ENCODE data around the gene GNLY.
A peak's percentile ranks its signal among the peaks of the same experiment; 100 is the strongest.
"Not testable (repeated sequence)": the region's sequence is repeated elsewhere in the genome, so short reads cannot be mapped to it uniquely, and the experiment has no call there.

Gene GNLY

GRCh38 chr2:85694052-85695025, at the start of gene GNLY:
Gene GNLY (plus strand): TSS chr2:85694358. CDS start chr2:85694419, 61 bp downstream.
- peak in 1 of 3 experiments; percentile 18 for DNase-seq (ENCODE audit: low read depth in 2 of 3, low spot score in 2 of 3)

- no peak for DNase-seq (ENCODE audit: low read depth in 2 of 3, low spot score in 2 of 3)
Measured at GRCh38 chr2:85644909-85645308, 49.2 kb upstream of the GNLY start.

GRCh38 chr2:85646166-85646565, 48.0 kb upstream of the GNLY start:
- DNase-seq (ENCODE audit: low read depth in 2 of 3, low spot score in 2 of 3), result no peak

- DNase-seq (ENCODE audit: low read depth in 2 of 3, low spot score in 2 of 3), result no peak
Measured at GRCh38 chr2:85647823-85648526, 46.2 kb upstream of the GNLY start.

- no peak for DNase-seq (ENCODE audit: low read depth in 2 of 3, low spot score in 2 of 3)
Measured at GRCh38 chr2:85648619-85649018, 45.5 kb upstream of the GNLY start.

GRCh38 chr2:85649201-85650190, 44.7 kb upstream of the GNLY start:
- DNase-seq (ENCODE audit: low read depth in 2 of 3, low spot score in 2 of 3), result no peak

GRCh38 chr2:85650456-85650855, 43.7 kb upstream of the GNLY start:
- no peak for DNase-seq (ENCODE audit: low read depth in 2 of 3, low spot score in 2 of 3)

GRCh38 chr2:85651097-85651496, 43.1 kb upstream of the GNLY start:
- DNase-seq (ENCODE audit: low read depth in 2 of 3, low spot score in 2 of 3), result no peak

GRCh38 chr2:85652056-85652455, 42.1 kb upstream of the GNLY start:
- DNase-seq (ENCODE audit: low read depth in 2 of 3, low spot score in 2 of 3), result no peak

- DNase-seq (ENCODE audit: low read depth in 2 of 3, low spot score in 2 of 3), result no peak
Measured at GRCh38 chr2:85653996-85654395, 40.2 kb upstream of the GNLY start.

GRCh38 chr2:85655961-85656417, 38.2 kb upstream of the GNLY start:
- no peak for DNase-seq (ENCODE audit: low read depth in 2 of 3, low spot score in 2 of 3)

GRCh38 chr2:85656468-85656867, 37.7 kb upstream of the GNLY start:
- no peak for DNase-seq (ENCODE audit: low read depth in 2 of 3, low spot score in 2 of 3)

GRCh38 chr2:85657399-85657798, 36.8 kb upstream of the GNLY start:
- DNase-seq (ENCODE audit: low read depth in 2 of 3, low spot score in 2 of 3), result not testable (repeated sequence)

- DNase-seq (ENCODE audit: low read depth in 2 of 3, low spot score in 2 of 3), result no peak
Measured at GRCh38 chr2:85659324-85659981, 34.7 kb upstream of the GNLY start.

GRCh38 chr2:85660301-85660700, 33.9 kb upstream of the GNLY start:
- DNase-seq (ENCODE audit: low read depth in 2 of 3, low spot score in 2 of 3), result not testable (repeated sequence)

- DNase-seq (ENCODE audit: low read depth in 2 of 3, low spot score in 2 of 3), result no peak
Measured at GRCh38 chr2:85660725-85661124, 33.4 kb upstream of the GNLY start.

GRCh38 chr2:85661139-85661858, 32.9 kb upstream of the GNLY start:
- DNase-seq (ENCODE audit: low read depth in 2 of 3, low spot score in 2 of 3), result no peak

GRCh38 chr2:85662899-85663593, 31.1 kb upstream of the GNLY start:
- DNase-seq (ENCODE audit: low read depth in 2 of 3, low spot score in 2 of 3), result no peak
